ENCODE results near the gene ATRIP. TPM values are rescaled to one million over a fixed set of nuclear protein-coding genes. Genes with fewer than 3 reads are reported as not detected.
A peak's percentile ranks its signal among the peaks of the same experiment; 100 is the strongest.

The ATRIP gene
- total and polyA plus RNA-seq, 10 of the 15 experiments (the other 5 are each of a cell fraction or from before 2014, with no cell fraction given) = 1.4 to 16.0 (median 10.1) TPM

DNA sequence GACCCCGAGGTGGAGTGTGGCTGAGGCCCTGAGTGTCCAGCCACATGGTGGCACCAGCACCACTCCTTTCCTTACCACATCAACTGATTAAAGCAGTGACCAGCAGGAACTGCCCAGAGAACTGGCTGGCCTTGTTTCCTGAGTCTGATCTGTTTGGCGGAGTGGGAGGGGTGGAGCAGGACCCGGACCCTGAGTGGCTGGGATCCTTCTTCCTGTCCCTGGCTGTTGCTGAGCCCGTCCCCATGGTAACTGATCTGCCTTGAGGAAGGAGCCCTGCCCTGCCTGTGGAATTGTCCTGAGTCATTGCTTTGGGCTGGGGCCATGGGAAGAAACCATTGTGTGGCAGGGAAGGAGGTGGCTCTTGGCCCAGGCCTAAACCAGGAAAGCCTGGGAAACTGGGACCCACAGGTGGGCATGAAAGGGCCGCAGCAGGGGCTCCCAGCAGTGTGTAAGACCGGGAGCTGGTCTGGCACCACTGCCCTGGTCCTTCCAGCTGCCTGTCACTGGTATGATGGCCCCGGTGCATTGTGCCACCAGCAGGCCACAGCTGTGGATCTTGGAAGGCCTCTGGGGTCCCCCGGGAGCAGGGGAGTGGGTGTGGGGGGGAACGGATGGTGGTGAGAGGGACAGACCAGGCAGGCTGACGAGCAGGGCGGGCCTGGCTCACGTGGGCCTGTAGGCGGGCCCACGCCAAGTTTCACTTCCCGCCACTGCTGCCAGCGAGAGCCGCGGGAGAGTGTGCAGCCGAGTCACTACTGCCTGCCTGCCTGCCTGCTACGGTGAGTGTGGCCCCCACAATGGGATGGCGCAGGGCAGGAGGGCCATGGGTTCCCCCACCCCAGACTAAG lies 19.2 kb downstream of the ATRIP start (continued):
- TF ChIP-seq NFYA (IDR thresholded peaks at IDR 0.05; ENCODE audit: borderline replicate concordance, low read depth, low read length) (no peak), BHLHE40 (IDR thresholded peaks at IDR 0.05; ENCODE audit: borderline replicate concordance in 1 of 2, low read depth in 2 of 2, low read length in 1 of 2) (peak; percentile 87 to 95), CREM (IDR thresholded peaks at IDR 0.05; ENCODE audit: low read depth) (peak; percentile 58; the same call in 1 of the 2 replicates), EED (IDR thresholded peaks at IDR 0.05; ENCODE audit: low read depth) (no peak), RAD21 (IDR thresholded peaks at IDR 0.05; ENCODE audit: insufficient read depth, low read depth, low read length) (peak; percentile 64), RFX5 (IDR thresholded peaks at IDR 0.05; ENCODE audit: low read depth, low read length) (no peak), ATF7 (IDR thresholded peaks at IDR 0.05; ENCODE audit: low read depth) (peak; percentile 63), MEF2B (IDR thresholded peaks at IDR 0.05; ENCODE audit: partially characterized antibody, poor library complexity, severe bottlenecking) (peak; percentile 95), RBBP5 (conservative IDR thresholded peaks at IDR 0.05) (no peak), PML (IDR thresholded peaks at IDR 0.05; ENCODE audit: low read length) (peak; percentile 85), EZH2 (IDR thresholded peaks at IDR 0.05; ENCODE audit: borderline replicate concordance, control insufficient read depth, low read depth, low read length) (no peak), POLR2AphosphoS2 (IDR thresholded peaks at IDR 0.05; ENCODE audit: low read depth, low read length) (peak; percentile 90; the same call in 1 of the 2 replicates), RELA (IDR thresholded peaks at IDR 0.05; ENCODE audit: borderline replicate concordance, partially characterized antibody) (peak; percentile 16), SMAD1 (IDR thresholded peaks at IDR 0.05; ENCODE audit: low read depth, partially characterized antibody) (peak; percentile 70), STAT1 (conservative IDR thresholded peaks at IDR 0.05) (0 out of 2 replicates have a peak, but pooled peaks have one; percentile 24), HDAC2 (IDR thresholded peaks at IDR 0.05) (no peak), SMC3 (IDR thresholded peaks at IDR 0.05; ENCODE audit: borderline replicate concordance, low read length) (peak; percentile 70), BRCA1 (IDR thresholded peaks at IDR 0.05; ENCODE audit: low read depth, low read length) (no peak), FOXM1 (IDR thresholded peaks at IDR 0.05; ENCODE audit: low read depth, low read length) (no peak), STAT3 (IDR thresholded peaks at IDR 0.05; ENCODE audit: low read depth, low read length) (no peak), HDAC6 (IDR thresholded peaks at IDR 0.05; ENCODE audit: unreplicated experiment) (peak; percentile 40), IKZF1 (conservative IDR thresholded peaks at IDR 0.05) (peak; percentile 83)
- TF ChIP-seq, protein P1, sequence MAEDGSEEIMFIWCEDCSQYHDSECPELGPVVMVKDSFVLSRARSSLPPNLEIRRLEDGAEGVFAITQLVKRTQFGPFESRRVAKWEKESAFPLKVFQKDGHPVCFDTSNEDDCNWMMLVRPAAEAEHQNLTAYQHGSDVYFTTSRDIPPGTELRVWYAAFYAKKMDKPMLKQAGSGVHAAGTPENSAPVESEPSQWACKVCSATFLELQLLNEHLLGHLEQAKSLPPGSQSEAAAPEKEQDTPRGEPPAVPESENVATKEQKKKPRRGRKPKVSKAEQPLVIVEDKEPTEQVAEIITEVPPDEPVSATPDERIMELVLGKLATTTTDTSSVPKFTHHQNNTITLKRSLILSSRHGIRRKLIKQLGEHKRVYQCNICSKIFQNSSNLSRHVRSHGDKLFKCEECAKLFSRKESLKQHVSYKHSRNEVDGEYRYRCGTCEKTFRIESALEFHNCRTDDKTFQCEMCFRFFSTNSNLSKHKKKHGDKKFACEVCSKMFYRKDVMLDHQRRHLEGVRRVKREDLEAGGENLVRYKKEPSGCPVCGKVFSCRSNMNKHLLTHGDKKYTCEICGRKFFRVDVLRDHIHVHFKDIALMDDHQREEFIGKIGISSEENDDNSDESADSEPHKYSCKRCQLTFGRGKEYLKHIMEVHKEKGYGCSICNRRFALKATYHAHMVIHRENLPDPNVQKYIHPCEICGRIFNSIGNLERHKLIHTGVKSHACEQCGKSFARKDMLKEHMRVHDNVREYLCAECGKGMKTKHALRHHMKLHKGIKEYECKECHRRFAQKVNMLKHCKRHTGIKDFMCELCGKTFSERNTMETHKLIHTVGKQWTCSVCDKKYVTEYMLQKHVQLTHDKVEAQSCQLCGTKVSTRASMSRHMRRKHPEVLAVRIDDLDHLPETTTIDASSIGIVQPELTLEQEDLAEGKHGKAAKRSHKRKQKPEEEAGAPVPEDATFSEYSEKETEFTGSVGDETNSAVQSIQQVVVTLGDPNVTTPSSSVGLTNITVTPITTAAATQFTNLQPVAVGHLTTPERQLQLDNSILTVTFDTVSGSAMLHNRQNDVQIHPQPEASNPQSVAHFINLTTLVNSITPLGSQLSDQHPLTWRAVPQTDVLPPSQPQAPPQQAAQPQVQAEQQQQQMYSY (CRISPR knock-in tag; IDR thresholded peaks at IDR 0.05) = no peak
- TF ChIP-seq, protein P2, sequence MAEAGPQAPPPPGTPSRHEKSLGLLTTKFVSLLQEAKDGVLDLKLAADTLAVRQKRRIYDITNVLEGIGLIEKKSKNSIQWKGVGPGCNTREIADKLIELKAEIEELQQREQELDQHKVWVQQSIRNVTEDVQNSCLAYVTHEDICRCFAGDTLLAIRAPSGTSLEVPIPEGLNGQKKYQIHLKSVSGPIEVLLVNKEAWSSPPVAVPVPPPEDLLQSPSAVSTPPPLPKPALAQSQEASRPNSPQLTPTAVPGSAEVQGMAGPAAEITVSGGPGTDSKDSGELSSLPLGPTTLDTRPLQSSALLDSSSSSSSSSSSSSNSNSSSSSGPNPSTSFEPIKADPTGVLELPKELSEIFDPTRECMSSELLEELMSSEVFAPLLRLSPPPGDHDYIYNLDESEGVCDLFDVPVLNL (IDR thresholded peaks at IDR 0.05; ENCODE audit: low read depth, low read length) = peak; percentile 34; the same call in 1 of the 2 replicates
- TF ChIP-seq, protein P3, sequence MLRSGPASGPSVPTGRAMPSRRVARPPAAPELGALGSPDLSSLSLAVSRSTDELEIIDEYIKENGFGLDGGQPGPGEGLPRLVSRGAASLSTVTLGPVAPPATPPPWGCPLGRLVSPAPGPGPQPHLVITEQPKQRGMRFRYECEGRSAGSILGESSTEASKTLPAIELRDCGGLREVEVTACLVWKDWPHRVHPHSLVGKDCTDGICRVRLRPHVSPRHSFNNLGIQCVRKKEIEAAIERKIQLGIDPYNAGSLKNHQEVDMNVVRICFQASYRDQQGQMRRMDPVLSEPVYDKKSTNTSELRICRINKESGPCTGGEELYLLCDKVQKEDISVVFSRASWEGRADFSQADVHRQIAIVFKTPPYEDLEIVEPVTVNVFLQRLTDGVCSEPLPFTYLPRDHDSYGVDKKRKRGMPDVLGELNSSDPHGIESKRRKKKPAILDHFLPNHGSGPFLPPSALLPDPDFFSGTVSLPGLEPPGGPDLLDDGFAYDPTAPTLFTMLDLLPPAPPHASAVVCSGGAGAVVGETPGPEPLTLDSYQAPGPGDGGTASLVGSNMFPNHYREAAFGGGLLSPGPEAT (IDR thresholded peaks at IDR 0.05; ENCODE audit: low read depth) = peak; percentile 56; the same call in 1 of the 2 replicates

Data from GM12878 (cell line).